ENCODE data around the gene TIMP4. TPM values are rescaled to one million over a fixed set of nuclear protein-coding genes. Genes with fewer than 3 reads are reported as not detected.

TIMP4 gene
- total and polyA plus RNA-seq, 8 donors, result 2.6 to 13.4 (median 7.3) TPM

GRCh38 chr3:12177126-12177525, 18.4 kb upstream of the TIMP4 start:
- 47 to 72% (median 64%) methylated on average over 2 of the region's 2 CpGs for WGBS, 5 donors
- Histone ChIP-seq H3K27me3 (no peaks in the 10 kb centered on the region), H3K27ac (peak overlapping the region in 3 of 5 donors; percentile 7 to 66 (median 44)), H3K4me1 (peaks cover 9 to 36% (median 23%) of the 10 kb centered on the region in 4 donors), H3K36me3 (no peaks in the 10 kb centered on the region), H3K9me3 (peaks cover 0 to 10% (median 7%) of the 10 kb centered on the region in 4 donors), H3K4me3 (no peak overlapping the region)
- intact Hi-C loops (cut with DNase I; ENCODE audit: low total_unique reads), result no loop called here
- no peak for TF ChIP-seq EP300 (IDR thresholded peaks at IDR 0.05)
- TF ChIP-seq CTCF (IDR thresholded peaks at IDR 0.05), result no peak
- no peak for TF ChIP-seq POLR2AphosphoS5 (IDR thresholded peaks at IDR 0.05)
- no peak for TF ChIP-seq POLR2A (IDR thresholded peaks at IDR 0.05)
- DNase-seq, result no peak

- intact Hi-C loops (cut with DNase I; ENCODE audit: low total_unique reads), result no loop called here
- no peaks in the 10 kb centered on the region for H3K36me3 ChIP-seq
- H3K27me3 ChIP-seq, result no peaks in the 10 kb centered on the region
- H3K9me3 ChIP-seq, result peaks cover 0 to 13% (median 10%) of the 10 kb centered on the region in 4 donors
- peaks cover 9 to 36% (median 23%) of the 10 kb centered on the region in 4 donors for H3K4me1 ChIP-seq
- TF ChIP-seq POLR2A (IDR thresholded peaks at IDR 0.05) (no peak), CTCF (IDR thresholded peaks at IDR 0.05) (peak in 5 of 7 experiments; percentile 44 to 80 (median 68))
- no peak overlapping the region for H3K4me3 ChIP-seq
- H3K27ac ChIP-seq, result no peak overlapping the region
- 37 to 53% (median 43%) methylated on average over 3 of the region's 3 CpGs for WGBS, 5 donors
- peak; percentile 73 to 83 for DNase-seq
These were observed 17.2 kb upstream of the TIMP4 start for GRCh38 chr3:12175844-12176453.

- Histone ChIP-seq H3K4me3 (no peak overlapping the region), H3K27me3 (no peaks in the 10 kb centered on the region), H3K27ac (no peak overlapping the region), H3K4me1 (peaks cover 9 to 32% (median 19%) of the 10 kb centered on the region in 4 donors), H3K9me3 (peaks cover 0 to 13% (median 10%) of the 10 kb centered on the region in 4 donors), H3K36me3 (no peaks in the 10 kb centered on the region)
- no peak for TF ChIP-seq CTCF (IDR thresholded peaks at IDR 0.05)
- TF ChIP-seq POLR2AphosphoS5 (IDR thresholded peaks at IDR 0.05), result no peak
- TF ChIP-seq EP300 (IDR thresholded peaks at IDR 0.05), result no peak
- no peak for TF ChIP-seq POLR2A (IDR thresholded peaks at IDR 0.05)
- intact Hi-C loops (cut with DNase I; ENCODE audit: low total_unique reads), result no loop called here
- no peak for DNase-seq
- WGBS, 5 donors, result 62 to 92% (median 75%) methylated on average over 1 of the region's 1 CpG
These were observed 16.5 kb upstream of the TIMP4 start for GRCh38 chr3:12175137-12175593.

GRCh38 chr3:12170207-12170606, 11.5 kb upstream of the TIMP4 start:
- Histone ChIP-seq H3K36me3 (no peaks in the 10 kb centered on the region), H3K27ac (peak overlapping the region in 1 of 5 donors; percentile 31), H3K9me3 (peaks cover 0 to 13% (median 10%) of the 10 kb centered on the region in 4 donors), H3K4me3 (no peak overlapping the region), H3K27me3 (no peaks in the 10 kb centered on the region), H3K4me1 (no peaks in the 10 kb centered on the region)
- WGBS, 5 donors, result 73 to 93% (median 80%) methylated on average over 2 of the region's 2 CpGs
- DNase-seq, result no peak
- intact Hi-C loops (cut with DNase I; ENCODE audit: low total_unique reads), result loop anchor here (5.0 kb wide), 1 partner anchor 33 kb away; no protein-coding TSS in a partner anchor
- TF ChIP-seq POLR2A (IDR thresholded peaks at IDR 0.05), result no peak
- TF ChIP-seq EP300 (IDR thresholded peaks at IDR 0.05), result no peak
- peak in 1 of 3 donors; percentile 8 for TF ChIP-seq POLR2AphosphoS5 (IDR thresholded peaks at IDR 0.05)
- no peak for TF ChIP-seq CTCF (IDR thresholded peaks at IDR 0.05)

Data from stomach (tissue), 9 donors.